Kidney (tissue), 14 donors: Measurements from ENCODE around the gene TP53AIP1. TPM values are rescaled to one million over a fixed set of nuclear protein-coding genes. Genes with fewer than 3 reads are reported as not detected.

ENCODE experiments used
- DNase-seq, 5 donors: peaks; one replicate each; pipeline ENCODE4 v3.0.0-alpha.2; 2013 to 2020
- FAIRE-seq: peaks from 2 replicates; lab custom pipeline; 2012; peaks lifted over from hg19 to GRCh38; lab: Jason Lieb, UNC
- H3K27ac ChIP-seq, 2 donors: one replicate each; pipeline ENCODE4 v1.7.0; 2013; ENCODE audit warnings: low read depth in 2 of 2, low read length in 2 of 2, inconsistent platforms in 1 of 2
- H3K27me3 ChIP-seq: one replicate; pipeline ENCODE4 v1.7.1; 2013; ENCODE audit warnings: low read length, inconsistent platforms; ENCODE audit not compliant: control insufficient read depth, insufficient read depth
- H3K36me3 ChIP-seq, 3 donors: one replicate each; pipeline versions ENCODE4 v1.7.0 to v1.7.1; 2013; ENCODE audit warnings: low read length in 3 of 3, control low read depth in 1 of 3, inconsistent platforms in 1 of 3; ENCODE audit not compliant: insufficient read depth in 3 of 3, control insufficient read depth in 2 of 3
- H3K4me1 ChIP-seq, 3 donors: one replicate each; pipeline versions ENCODE4 v1.7.0 to v1.7.1; 2013; ENCODE audit warnings: low read length in 3 of 3, inconsistent platforms in 1 of 3, low read depth in 1 of 3; ENCODE audit not compliant: control insufficient read depth in 2 of 3, insufficient read depth in 2 of 3
- H3K4me3 ChIP-seq, 3 donors: one replicate each; pipeline versions ENCODE4 v1.7.0 to v1.8.1; 2013; ENCODE audit warnings: low read length in 3 of 3, control low read depth in 1 of 3, inconsistent platforms in 1 of 3
- H3K9ac ChIP-seq, 3 donors: one replicate each; pipeline versions ENCODE4 v1.7.0 to v1.7.1; 2013; ENCODE audit warnings: low read length in 3 of 3, control low read depth in 1 of 3, inconsistent platforms in 1 of 3
- H3K9me3 ChIP-seq, 3 donors: one replicate each; pipeline versions ENCODE4 v1.7.0 to v1.7.1; 2013; ENCODE audit warnings: low read length in 3 of 3, control low read depth in 1 of 3, inconsistent platforms in 1 of 3; ENCODE audit not compliant: control insufficient read depth in 2 of 3, insufficient read depth in 1 of 3
- CTCF ChIP-seq: IDR thresholded peaks from 3 replicates; pipeline ENCODE4 v1.5.1; 2012; ENCODE audit warnings: mild to moderate bottlenecking, moderate library complexity, borderline replicate concordance; ENCODE audit not compliant: insufficient read depth; ENCODE audit errors: extremely low read depth
- intact Hi-C: fragments of 100-400 bp; cut with DNase I; formaldehyde crosslinking; loops from one replicate; pipeline ENCODE4 v1.11.1; 2022
- polyA plus RNA-seq: library from polyadenylated mRNA; stranded (reverse); fragments of 350-450 nt; fragmentation: Illumina TruSeq; extraction: RNeasy Lipid Tissue Mini Kit (QIAGEN cat#74804); gene quantifications from one replicate; pipeline ENCODE4 v1.2.3, GENCODE V29; 2014; ENCODE audit warnings: low read depth, low replicate concordance; ENCODE audit not compliant: insufficient read depth
- total RNA-seq: library from RNA; stranded (reverse); fragmentation: NEBNext Ultra II Directional; extraction: Animal tissue kit (Norgen Biotek cat#: 25700); gene quantifications from one replicate; pipeline ENCODE4 v1.2.1, GENCODE V29; 2021
- donor health status: control.
- donor health status: control.
- donor health status: control.
- donor health status: control.
- donor health status: control.
- donor health status: DM: yes; HTN: yes; CAD: no.
- donor health status: Normal renal cell carcinoma (clear cell type).

The TP53AIP1 gene
- total and polyA plus RNA-seq, 2 donors from 2014 or later = 0.82 to 5.3 TPM

GRCh38 chr11:128904303-128904655, 38.4 kb downstream of the TP53AIP1 start:
- H3K27ac ChIP-seq = no peak overlapping the region
- DNase-seq (peak in 1 of 5 donors; percentile 68), FAIRE-seq (no peak)
- H3K4me1 ChIP-seq = peaks cover 0 to 10% (median 4%) of the 10 kb centered on the region in 3 donors
- no peak for TF ChIP-seq CTCF
- H3K9ac ChIP-seq = no peak overlapping the region
- no peaks in the 10 kb centered on the region for H3K9me3 ChIP-seq
- no peaks in the 10 kb centered on the region for H3K27me3 ChIP-seq
- H3K4me3 ChIP-seq = no peak overlapping the region
- intact Hi-C loops = no loop called here
- H3K36me3 ChIP-seq = no peaks in the 10 kb centered on the region

GRCh38 chr11:128903248-128904061, 39.2 kb downstream of the TP53AIP1 start:
- intact Hi-C loops = no loop called here
- no peak for TF ChIP-seq CTCF
- DNase-seq = peak in 2 of 5 donors; percentile 60 to 77

GRCh38 chr11:128902515-128903066, 40.1 kb downstream of the TP53AIP1 start:
- Histone ChIP-seq H3K27me3 (no peaks in the 10 kb centered on the region), H3K4me3 (no peak overlapping the region), H3K4me1 (peaks cover 0 to 6% (median 0%) of the 10 kb centered on the region in 3 donors), H3K36me3 (no peaks in the 10 kb centered on the region), H3K9ac (no peak overlapping the region), H3K27ac (no peak overlapping the region), H3K9me3 (no peaks in the 10 kb centered on the region)
- TF ChIP-seq CTCF = no peak
- DNase-seq = peak in 1 of 5 donors; percentile 55
- no peak for FAIRE-seq
- intact Hi-C loops = no loop called here

More at GRCh38 chr11:128903248-128904061, 39.2 kb downstream of the TP53AIP1 start:
- no peak overlapping the region for H3K27ac ChIP-seq
- H3K27me3 ChIP-seq = no peaks in the 10 kb centered on the region
- no peaks in the 10 kb centered on the region for H3K9me3 ChIP-seq
- no peak overlapping the region for H3K9ac ChIP-seq
- no peak overlapping the region for H3K4me3 ChIP-seq
- H3K4me1 ChIP-seq = peaks cover 0 to 6% (median 0%) of the 10 kb centered on the region in 3 donors
- no peaks in the 10 kb centered on the region for H3K36me3 ChIP-seq
- no peak for FAIRE-seq
